Measurements from ENCODE around the gene PATJ.
"Not testable (repeated sequence)": the region's sequence is repeated elsewhere in the genome, so short reads cannot be mapped to it uniquely, and the experiment has no call there.

PATJ gene

DNA sequence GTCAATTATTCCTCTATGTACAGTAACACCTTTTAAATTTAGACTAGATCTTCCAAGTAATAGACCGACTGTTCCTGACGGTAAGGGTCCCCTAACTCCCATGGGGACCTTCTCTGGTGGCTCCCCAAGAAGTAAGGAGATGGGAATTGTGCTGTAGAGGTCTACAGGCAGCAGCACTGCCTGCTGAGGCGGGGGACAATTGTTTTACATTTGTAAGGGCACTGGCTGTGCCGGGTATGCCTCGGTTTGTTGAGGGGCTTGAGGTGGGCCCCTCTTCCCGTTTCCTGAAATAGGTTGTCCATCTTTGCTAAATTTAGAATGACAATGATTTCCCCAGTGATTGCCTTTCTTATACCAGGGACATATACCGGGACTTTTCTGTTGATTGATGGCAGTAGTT is 439.3 kb downstream of the PATJ start:
- no peak for DNase-seq

DNA sequence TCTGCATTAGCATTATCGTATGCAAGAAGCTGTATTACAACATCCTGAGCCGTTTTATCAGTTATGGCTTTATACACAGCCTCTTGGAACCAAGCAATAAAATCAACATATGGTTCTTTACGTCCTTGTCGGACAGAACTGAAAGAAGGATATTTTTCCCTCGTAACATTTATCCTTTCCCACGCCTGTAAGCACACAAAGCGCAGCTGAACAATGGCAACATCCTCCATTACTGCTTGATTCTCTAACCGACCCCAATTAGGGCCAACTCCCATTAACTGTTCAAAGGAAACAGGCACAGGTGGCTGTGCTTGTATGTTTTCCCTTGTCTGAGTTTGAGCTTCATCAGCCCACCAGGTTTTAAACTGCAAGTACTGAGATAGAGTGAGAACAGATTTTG is 439.9 kb downstream of the PATJ start:
- DNase-seq: not testable (repeated sequence)

DNA sequence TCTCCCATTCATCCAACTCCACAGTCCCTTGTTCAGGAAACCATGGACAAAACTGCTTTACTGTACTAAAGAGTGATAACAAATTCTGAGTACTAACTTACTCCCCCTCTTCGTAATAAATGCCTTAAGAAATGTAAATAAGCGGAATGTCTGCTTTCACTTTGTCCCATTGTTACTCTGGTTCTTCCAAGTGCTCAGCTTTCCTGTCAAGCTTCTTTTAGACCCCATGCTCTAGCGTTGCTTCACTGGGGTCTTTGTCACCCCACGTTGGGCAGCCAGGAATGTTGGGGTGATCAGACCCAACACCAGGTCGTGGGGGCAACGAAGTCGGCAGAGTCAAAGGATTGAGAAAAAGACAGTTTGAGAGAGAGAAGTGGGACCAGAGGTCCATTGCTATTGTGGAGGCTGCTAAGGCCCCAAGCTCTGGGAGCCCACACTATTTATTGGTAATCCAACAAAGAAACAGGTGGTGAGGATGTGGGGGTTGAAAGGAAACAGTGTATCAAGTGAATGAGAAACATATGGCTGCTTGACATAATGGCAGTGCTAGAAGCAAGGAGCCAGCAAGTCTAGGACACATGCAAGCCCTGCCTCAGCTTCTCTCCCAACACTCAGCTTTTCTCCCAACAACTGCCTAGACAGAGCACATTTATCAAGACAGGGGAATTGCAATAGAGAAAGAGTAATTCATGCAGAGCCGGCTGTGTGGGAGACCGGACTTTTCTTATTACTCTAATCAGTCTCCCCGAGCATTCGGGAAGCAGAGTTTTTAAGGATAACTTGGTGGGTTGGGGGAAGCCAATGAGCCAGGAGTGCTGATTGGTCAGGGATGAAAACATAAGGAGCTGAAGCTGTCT is 441.1 kb downstream of the PATJ start:
- DNase-seq: not testable (repeated sequence)

- no peak for DNase-seq
These were observed 442.1 kb downstream of the PATJ start for GRCh38 chr1:62184336-62184735.

DNA sequence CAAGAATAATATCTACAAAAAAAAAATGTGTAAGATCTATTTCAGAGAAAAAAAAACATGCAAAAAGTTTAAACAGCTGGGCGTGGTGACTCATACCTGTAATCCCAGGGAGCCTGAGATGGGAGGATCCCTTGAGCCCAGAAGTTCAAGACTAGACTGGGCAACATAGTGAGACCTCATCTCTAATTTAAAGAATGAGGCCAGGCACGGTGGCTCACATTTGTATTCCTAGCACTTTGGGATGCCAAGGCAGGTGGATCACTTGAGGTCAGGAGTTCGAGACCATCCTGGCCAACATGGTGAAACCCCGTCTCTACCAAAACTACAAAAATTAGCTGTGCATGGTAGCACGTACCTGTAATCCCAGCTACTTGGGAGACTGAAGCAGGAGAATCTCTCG is 443.0 kb downstream of the PATJ start:
- DNase-seq: not testable (repeated sequence)

DNA sequence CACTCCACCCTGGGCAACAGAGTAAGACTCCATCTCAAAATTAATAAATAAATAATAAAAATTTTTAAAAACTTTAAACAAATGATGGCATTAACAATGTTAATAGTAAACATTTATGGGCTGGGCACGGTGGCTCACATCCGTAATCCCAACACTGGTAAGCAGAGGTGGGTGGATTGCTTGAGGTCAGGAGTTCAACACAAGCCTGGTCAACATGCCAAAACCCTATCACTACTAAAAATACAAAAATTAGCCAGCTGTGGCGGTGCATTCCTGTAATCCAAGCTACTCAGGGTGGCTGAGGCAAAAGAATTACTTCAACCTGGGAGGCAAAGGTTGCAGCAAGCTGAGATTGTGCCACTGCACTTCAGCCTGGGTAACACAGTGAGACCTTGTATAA is 443.4 kb downstream of the PATJ start:
- no peak for DNase-seq

- no peak for DNase-seq
These were observed 445.3 kb downstream of the PATJ start for GRCh38 chr1:62187548-62187947.

- no peak for DNase-seq
These were observed 445.8 kb downstream of the PATJ start for GRCh38 chr1:62188111-62188510.

DNA sequence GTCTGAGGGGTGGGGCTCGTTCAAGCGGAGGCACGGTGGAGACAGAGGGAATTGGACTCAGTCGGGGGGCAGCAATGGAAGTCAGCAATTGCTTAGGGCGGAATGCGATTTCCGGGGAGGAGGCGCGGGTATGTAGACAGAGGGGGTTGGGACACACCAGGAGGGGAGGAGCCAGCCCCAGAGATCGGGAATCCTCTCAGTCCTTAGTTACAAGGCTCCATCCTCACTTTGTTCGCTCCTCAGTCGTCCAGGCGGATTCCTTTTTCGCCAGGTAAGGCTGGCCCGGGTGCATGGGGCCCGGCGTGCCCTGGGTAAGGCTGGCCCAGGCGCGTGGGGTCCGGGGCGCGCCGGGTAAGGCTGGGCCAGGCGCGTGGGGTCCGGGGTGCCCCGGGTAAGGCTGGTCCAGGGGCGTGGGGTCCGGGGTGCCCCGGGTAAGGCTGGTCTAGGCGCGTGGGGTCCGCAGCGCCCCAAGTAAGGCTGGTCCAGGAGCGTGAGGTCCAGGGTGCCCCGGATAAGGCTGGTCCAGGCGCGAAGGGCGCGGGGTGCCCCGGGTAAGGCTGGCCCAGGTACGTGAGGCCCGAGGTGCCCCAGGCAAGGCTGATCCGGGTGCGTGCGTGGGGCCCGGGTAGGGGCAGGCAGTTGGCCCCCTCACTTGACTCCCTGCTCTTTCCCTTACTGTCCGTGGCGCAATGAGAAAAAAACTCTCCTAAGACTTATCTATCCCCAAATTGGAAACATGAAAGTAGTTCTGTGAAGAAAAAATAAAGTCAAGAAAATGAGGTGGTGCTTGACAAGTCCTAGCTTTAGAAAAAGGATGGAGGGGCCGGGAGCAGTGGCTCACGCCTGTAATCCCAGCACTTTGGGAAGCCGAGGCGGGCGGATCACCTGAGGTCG is 452.6 kb downstream of the PATJ start, which contains the start of gene L1TD1:
Gene L1TD1, plus strand, starts transcription at position 199 of the 894 bp plus-strand sequence. CDS start 11,780 bp downstream, outside the sequence.
- no peak for DNase-seq

- DNase-seq: no peak
These were observed 453.9 kb downstream of the PATJ start for GRCh38 chr1:62196086-62196690.

DNA sequence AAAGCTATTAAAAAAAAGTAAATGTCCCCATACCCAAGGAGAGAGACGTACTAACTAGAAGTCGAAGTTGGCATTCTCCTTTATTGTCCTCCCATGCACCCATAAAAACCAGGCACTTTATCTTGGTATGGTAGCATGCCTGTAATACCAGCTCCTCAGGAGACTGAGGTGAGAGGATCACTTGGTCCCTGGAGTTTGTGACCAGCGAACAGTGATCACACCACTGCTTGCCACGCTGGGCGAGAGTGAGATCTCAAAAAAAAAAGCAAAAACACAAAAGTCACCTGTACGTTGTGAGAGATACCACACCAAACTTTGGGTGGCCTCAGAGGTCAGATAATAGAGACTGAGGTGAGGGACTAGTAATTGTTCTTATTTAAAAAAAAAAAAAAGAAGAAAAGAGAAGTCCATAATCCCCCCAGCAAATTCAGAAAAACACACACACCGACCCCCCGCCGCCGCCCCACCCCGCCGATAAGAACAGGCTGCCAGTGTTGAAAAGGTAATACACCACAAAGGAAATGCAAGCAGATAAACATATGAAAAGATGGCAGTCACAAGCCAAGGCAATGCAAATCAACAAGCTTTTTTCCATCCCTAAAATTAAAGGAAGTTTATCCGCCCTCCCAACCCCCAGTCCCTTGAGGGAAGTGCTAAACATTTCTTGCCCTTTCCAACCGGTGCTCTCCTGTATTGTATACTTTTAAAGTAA is 455.9 kb downstream of the PATJ start:
- DNase-seq: no peak

GRCh38 chr1:62198781-62199125 is 456.5 kb downstream of the PATJ start:
- no peak for DNase-seq

- no peak for DNase-seq
These were observed 464.9 kb downstream of the PATJ start for GRCh38 chr1:62207187-62207586.

GRCh38 chr1:62208087-62208486 is 465.8 kb downstream of the PATJ start:
- DNase-seq: no peak

DNA sequence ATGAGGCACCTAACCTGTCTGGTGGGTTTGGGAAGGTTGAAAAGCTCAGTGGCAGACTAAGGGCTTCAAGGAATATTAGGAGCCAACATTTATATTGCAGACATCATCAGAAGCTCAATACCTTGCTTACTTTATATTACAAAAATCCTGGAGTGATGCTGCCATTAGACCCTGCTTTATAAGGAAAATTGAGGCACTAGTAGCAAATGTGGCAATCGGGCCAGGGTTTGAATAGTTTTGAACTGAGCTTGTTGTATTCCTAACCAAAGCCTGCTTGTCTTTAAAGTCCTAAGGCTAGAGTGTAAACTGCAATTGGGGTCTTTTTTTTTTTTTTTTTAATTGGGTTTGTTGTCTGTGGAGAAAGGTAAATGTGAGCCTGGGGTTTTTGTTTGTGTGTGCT is 466.7 kb downstream of the PATJ start:
- no peak for DNase-seq

DNA sequence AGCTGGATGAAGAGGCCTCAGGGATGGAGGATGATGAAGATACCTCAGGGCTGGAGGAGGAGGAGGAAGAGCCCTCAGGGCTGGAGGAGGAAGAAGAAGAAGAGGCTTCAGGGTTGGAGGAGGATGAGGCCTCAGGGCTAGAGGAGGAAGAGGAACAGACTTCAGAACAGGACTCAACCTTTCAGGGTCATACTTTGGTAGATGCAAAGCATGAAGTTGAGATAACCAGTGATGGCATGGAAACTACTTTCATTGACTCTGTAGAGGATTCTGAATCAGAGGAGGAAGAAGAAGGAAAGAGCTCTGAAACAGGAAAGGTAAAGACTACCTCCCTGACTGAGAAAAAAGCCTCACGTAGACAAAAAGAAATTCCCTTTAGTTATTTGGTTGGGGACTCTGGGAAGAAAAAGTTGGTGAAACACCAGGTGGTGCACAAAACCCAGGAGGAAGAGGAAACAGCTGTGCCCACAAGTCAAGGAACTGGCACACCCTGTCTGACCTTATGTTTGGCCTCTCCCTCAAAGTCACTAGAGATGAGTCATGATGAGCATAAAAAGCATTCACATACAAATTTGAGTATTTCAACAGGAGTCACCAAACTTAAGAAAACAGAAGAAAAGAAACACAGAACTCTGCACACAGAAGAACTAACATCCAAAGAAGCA is 467.8 kb downstream of the PATJ start:
- no peak for DNase-seq

DNA sequence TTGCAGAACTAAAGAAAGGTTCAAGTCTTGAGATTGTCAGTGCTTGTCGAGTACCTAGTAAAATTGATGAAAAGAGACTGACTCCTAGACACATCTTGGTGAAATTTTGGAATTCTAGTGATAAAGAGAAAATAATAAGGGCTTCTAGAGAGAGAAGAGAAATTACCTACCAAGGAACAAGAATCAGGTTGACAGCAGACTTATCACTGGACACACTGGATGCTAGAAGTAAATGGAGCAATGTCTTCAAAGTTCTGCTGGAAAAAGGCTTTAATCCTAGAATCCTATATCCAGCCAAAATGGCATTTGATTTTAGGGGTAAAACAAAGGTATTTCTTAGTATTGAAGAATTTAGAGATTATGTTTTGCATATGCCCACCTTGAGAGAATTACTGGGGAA is 468.7 kb downstream of the PATJ start:
- DNase-seq: no peak

- DNase-seq: no peak
These were observed 470.1 kb downstream of the PATJ start for GRCh38 chr1:62212411-62212810.

- no peak for DNase-seq
These were observed 471.0 kb downstream of the PATJ start for GRCh38 chr1:62213075-62213914.

DNA sequence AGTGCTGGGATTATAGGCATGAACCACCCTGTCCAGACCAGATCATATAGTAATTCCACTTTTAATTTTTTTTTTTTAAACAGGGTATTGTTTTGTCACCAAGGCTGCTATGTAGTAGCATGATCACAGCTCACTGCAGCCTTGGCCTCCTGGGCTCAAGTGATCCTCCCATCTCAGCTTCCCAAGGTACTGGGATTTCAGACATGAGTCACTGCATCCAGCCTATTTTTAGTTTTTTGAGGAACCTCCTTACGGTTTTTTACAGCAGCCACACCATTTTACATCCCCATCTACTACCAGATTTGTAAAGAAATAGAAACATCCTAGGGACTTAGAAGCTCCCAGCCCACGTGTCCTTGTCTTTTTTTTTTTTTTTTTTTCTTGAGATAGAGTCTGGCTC is 476.3 kb downstream of the PATJ start:
- no peak for DNase-seq

DNA sequence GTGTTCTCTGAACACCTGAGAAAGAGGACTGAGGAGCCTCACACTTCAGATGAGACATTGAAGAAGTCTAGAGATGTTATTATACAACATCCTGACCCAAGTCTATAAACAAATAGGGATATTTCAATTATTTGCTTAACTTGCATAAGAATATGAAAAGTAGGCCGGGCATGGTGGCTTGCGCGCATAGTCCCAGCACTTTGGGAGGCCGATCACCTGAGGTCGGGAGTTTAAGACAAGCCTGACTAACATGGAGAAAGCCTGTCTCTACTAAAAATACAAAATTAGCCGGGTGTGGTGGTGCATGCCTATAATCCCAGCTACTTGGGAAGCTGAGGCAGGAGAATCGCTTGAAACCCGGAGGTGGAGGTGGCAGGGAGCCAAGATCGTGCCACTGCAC is 478.2 kb downstream of the PATJ start:
- not testable (repeated sequence) for DNase-seq
